Adipose tissue (tissue), 3 donors: ENCODE results near the gene PSMB7. TPM values are rescaled to one million over a fixed set of nuclear protein-coding genes. Genes with fewer than 3 reads are reported as not detected.

Source experiments
- H3K27ac ChIP-seq: one replicate; pipeline ENCODE4 v1.5.1; 2013; ENCODE audit warnings: low read depth, low read length
- WGBS, 3 donors: extraction: QIAGEN DNeasy Blood & Tissue Kit; methylation state at CpG; one replicate each; pipeline ENCODE4 v1.1.7; 2013; 5-methylcytosine and 5-hydroxymethylcytosine counted together
- polyA plus RNA-seq, 3 donors: library from polyadenylated mRNA; stranded (reverse); fragments of 200-250 nt; gene quantifications; one replicate each; pipeline ENCODE4 v1.2.3, GENCODE V29; 2013
- donor health status: healthy with polysubstance abuse.
- donor health status: Bipolar disorder and iron deficiency.
- donor health status: healthy.

The PSMB7 gene
- 100 to 1,000 TPM; 133 to 197 (median 137) TPM for polyA plus RNA-seq

GRCh38 chr9:124415102-124415851, at the start of gene PSMB7:
Gene PSMB7 (minus strand): TSS chr9:124415442. CDS start chr9:124415425, 17 bp downstream.
- no peak within 1 kb of the TSS for H3K27ac ChIP-seq
- WGBS, 3 donors, result 6% methylated on average over 41 of the region's 41 CpGs

DNA sequence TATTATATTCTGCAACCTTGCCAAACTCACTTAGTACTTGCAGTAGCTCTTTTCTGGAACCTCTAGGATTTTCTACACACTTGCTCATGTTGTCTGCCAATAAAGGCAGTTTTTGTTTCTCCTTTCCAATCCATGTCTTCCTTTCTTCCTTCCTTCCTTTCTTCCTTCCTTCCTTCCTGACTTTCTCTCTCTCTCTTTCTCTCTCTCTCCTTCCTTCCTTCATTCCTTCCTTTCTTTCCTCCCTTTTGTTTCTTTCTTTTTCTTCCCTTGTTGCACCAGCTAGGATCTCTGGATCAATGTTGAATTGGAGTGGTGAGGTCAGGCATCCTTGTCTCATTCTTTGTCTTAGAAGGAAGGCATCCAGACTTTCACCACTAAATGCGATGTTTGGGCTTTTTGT, 47.5 kb upstream of the PSMB7 start:
- no peak overlapping the region for H3K27ac ChIP-seq
- 81 to 92% (median 87%) methylated on average over 1 of the region's 1 CpG for WGBS, 3 donors

DNA sequence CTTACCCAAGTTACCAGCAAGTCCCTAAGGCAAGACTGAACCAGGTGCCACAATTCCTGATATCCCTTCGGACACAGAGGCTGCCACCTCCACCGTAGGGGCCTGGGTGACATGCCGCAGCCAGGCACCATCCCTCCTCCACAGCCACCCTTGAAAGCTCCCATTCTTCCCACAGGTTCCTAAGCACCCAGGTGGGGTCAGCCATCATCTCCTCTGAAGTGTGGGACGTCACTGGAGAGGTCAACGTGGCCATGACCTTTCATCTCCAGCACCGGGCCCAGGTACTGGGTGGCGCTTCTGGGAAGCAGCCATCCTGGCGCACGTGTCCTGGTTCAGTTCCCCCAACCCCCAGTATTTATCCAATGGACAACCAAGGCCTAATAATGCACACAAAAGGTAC, 43.2 kb upstream of the PSMB7 start:
- WGBS, 3 donors, result 81 to 90% (median 83%) methylated on average over 9 of the region's 9 CpGs

DNA sequence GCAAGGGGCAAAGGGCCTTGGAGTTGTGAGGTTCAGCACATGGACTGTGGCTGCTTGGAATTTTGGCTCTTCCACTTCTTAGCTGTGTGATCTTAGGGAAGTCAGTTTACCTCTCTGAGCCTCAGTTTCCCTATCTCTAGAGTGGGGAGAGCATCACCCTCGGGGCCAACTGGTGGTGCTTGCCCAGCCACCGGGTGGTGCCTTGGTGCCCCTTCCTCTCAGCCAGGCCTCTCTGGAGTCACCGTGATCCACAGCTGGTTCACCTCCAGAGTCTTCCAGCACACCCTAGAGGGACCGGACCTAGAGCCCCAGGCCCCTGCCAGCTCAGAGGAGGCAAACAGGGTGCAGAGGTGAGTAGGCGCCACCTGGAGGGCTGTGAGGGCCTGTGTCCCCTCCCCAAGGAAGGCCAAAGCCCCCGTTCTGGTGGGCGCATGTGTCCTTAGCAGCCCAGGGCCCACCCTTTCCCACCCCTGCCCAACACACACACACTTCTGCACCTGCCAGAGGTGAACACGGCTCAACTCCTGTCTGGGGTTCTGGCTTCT, 42.7 kb upstream of the PSMB7 start:
- 69 to 79% (median 76%) methylated on average over 8 of the region's 8 CpGs for WGBS, 3 donors
- H3K27ac ChIP-seq, result no peak overlapping the region

More for the DNA sequence above, 43.2 kb upstream of the PSMB7 start:
- no peak overlapping the region for H3K27ac ChIP-seq

DNA sequence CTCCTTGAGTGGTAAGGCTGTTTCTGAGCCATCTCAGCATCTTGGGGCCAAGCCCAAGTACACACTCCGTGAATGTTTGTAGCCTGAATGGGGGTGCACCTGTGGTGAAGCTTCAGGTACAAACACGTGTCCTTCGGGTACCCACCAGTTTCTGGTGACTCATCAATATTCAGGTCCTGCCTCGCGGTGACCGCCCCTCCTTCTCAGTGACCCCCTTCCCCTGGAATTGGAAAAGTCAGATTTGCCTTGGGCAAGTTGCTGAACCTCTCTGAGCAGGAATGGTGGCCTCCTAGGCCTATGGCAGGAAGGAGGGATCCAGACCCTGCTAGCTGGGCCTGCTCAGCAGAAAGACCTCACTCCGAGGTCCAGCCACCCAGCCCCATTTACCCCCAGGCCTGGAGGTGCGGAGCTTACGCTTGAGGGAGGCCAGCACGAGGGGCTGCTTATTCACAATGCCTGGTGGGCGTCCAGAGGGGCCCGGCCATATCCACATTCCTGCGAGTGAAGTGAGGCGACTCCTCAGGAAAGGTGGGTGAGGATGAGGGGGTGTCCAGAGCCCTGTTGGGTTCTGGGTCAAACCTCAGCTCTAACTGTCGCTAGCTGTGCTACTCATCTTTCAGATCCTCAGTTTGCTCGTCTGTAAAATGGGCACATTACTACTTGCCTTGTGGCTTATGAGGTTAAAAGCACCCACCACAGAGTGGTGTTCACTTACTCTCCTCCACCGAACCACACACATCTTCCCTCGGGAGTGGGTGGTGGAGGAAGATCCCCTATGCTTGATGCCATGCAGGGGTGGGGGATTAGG, 42.0 kb upstream of the PSMB7 start:
- 74 to 82% (median 79%) methylated on average over 18 of the region's 18 CpGs for WGBS, 3 donors
- no peak overlapping the region for H3K27ac ChIP-seq

DNA sequence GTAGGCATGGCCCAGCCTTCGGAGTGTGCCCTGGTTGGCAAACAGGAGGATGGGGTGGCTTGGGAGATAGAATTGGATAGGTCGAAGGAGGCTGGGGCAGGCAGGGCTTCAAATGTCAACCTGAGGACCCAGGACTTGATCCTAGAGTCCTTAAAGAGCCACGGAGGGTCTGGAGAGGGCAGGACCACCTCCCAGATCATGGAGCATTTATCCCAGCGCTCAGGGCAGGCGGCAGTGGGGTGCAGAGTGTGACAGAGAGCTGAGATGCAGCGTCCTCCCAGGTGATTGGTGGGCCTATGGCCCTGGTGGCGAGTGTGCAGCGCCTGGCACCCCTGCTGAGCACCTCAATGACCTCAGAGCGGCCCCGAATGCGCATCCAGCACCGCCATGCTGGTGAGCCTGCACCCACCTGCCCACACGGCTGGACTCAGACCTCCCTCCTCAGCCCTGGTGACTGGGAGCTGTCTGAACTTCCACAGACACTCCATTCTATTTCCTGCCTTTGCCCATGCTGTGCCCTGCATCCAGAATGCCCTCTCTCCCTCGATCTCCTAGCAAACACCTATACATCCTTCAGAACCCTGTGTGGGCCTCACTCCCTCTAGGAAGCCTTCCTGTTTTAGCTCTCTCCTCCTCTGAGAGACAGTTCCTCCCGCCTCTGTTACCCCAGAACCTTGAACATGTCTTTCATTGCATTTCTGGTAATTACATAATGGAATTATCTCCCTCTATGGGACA, 41.3 kb upstream of the PSMB7 start:
- no peak overlapping the region for H3K27ac ChIP-seq
- 62 to 70% (median 69%) methylated on average over 15 of the region's 15 CpGs for WGBS, 3 donors

DNA sequence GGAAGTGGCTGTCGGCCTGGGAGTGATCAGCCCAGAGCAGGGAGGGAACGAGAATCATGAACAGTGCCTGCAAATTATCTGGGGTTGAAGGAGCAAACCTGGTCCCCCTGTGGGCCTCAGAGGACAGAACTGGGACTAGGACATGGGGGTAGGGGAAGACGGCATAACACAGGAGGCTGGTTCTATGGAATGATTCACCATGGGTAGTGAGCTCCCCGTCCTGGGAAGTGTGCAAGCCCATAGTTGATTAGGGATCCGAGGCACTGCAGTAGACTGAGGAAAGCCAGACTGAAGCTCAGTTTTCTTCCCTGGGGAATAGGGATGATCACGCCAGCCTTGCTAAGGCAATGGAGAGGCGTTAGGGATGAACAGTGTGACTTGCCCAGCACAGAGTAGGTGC, 40.6 kb upstream of the PSMB7 start:
- 74 to 87% (median 77%) methylated on average over 7 of the region's 7 CpGs for WGBS, 3 donors
- no peak overlapping the region for H3K27ac ChIP-seq

- 80 to 85% (median 84%) methylated on average over 14 of the region's 14 CpGs for WGBS, 3 donors
- no peak overlapping the region for H3K27ac ChIP-seq
Observed at GRCh38 chr9:124454791-124455443, 39.7 kb upstream of the PSMB7 start.

GRCh38 chr9:124454296-124454695, 39.1 kb upstream of the PSMB7 start:
- 81 to 89% (median 87%) methylated on average over 9 of the region's 9 CpGs for WGBS, 3 donors

DNA sequence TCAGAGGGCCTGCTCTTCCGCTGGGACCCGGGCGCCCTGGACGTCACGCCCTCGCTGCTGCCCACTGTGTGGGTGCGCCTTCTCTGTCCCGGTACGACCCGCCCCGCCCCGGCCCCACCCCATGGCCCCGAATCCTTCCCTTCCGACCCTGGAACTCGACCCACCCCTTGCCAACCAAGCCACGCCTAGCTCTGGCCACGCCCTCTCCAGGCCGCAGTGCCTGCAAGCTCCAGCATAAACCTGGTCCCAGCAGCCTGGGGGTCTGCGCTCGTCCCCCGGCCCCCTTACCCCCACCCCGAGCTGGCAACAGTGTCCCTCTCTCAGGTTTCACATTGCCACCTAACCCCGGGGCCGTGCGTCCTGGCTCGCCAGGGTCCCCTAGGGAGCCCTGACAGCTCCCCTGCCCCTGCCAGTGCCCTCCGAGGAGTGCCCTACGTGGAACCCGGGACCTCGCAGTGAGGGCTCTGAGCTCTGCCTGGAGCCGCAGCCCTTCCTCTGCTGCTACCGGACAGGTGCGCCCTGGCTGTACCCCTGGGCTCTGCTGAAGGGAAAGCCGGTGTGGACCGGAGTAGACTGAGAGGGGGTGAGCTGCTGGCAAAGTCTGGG, 38.4 kb upstream of the PSMB7 start:
- no peak overlapping the region for H3K27ac ChIP-seq
- 25 to 36% (median 29%) methylated on average over 29 to 35 of the region's 35 CpGs for WGBS, 3 donors

More at GRCh38 chr9:124454296-124454695, 39.1 kb upstream of the PSMB7 start:
- no peak overlapping the region for H3K27ac ChIP-seq

DNA sequence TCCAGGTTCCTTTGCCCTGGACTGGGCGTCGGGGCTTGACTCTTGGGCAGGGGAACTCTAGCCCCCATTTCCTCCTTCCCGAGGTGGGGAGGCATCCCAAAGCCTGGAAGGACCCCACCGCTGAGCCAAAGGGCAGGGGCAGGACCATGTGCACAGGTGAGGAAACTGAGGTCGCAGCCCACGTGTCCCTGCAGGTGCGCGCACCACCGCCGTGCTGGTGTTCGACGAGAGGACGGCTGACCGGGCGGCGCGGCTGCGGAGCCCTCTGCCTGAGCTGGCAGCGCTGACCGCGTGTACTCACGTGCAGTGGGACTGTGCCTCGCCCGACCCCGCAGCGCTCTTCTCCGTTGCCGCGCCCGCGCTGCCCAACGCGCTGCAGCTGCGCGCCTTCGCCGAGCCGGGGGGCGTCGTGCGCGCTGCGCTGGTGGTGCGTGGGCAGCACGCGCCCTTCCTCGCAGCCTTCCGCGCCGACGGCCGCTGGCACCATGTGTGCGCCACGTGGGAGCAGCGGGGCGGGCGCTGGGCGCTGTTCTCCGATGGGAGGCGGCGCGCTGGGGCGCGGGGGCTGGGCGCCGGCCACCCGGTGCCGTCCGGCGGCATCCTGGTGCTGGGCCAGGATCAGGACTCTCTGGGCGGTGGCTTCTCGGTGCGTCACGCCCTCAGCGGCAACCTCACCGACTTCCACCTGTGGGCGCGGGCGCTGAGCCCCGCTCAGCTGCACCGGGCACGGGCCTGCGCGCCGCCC, 37.8 kb upstream of the PSMB7 start:
- 28 to 36% (median 34%) methylated on average over 62 to 85 of the region's 85 CpGs for WGBS, 3 donors

DNA sequence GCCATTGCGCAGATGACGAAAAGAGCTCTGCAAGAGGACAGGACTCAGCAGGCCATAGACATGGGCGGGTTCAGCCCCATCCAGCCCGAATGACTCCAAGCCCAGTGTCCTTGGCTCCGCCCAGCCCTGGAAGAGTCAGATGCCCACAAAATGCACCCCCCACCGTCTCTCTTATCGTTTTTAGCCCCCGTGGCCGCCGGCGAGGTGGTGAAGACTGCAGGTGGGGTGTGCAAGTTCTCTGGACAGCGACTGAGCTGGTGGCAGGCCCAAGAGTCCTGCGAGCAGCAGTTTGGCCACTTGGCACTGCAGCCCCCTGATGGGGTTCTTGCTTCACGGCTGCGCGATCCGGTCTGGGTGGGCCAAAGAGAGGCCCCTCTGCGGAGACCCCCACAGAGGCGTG, 37.1 kb upstream of the PSMB7 start:
- H3K27ac ChIP-seq, result no peak overlapping the region
- WGBS, 3 donors, result 76 to 81% (median 79%) methylated on average over 19 of the region's 19 CpGs

More for the DNA sequence above, 37.8 kb upstream of the PSMB7 start:
- no peak overlapping the region for H3K27ac ChIP-seq

GRCh38 chr9:124450931-124451661, 35.9 kb upstream of the PSMB7 start:
- WGBS, 3 donors, result 31 to 40% (median 40%) methylated on average over 19 of the region's 19 CpGs
- H3K27ac ChIP-seq, result no peak overlapping the region

- 4 to 7% (median 6%) methylated on average over 39 to 41 of the region's 41 CpGs for WGBS, 3 donors
- H3K27ac ChIP-seq, result no peak within 1 kb of the TSS
Observed at GRCh38 chr9:124450241-124450924, 35.1 kb upstream of the PSMB7 start, which contains the start of gene ADGRD2. Gene ADGRD2 (plus strand): TSS chr9:124450451. CDS start chr9:124451667, 1,216 bp downstream.

GRCh38 chr9:124449381-124450151, 34.3 kb upstream of the PSMB7 start:
- no peak overlapping the region for H3K27ac ChIP-seq
- 84 to 86% (median 85%) methylated on average over 13 of the region's 13 CpGs for WGBS, 3 donors
